HG03060 (cell line): Measurements from ENCODE around the gene ACSBG1.

Source experiments
- ATAC-seq: cut with Tn5 transposase; IDR thresholded peaks from one replicate; pipeline ENCODE4 v1.9.1; 2021; ENCODE audit warnings: low read depth, moderate number of reproducible peaks; ENCODE audit not compliant: unreplicated experiment

ACSBG1 gene

GRCh38 chr15:78224023-78224411, 10.3 kb downstream of the ACSBG1 start:
- no peak for ATAC-seq

GRCh38 chr15:78223396-78224022, 10.9 kb downstream of the ACSBG1 start:
- no peak for ATAC-seq

- ATAC-seq = no peak
Measured at GRCh38 chr15:78222745-78223395, 11.5 kb downstream of the ACSBG1 start.

- ATAC-seq = no peak
Measured at GRCh38 chr15:78220713-78221112, 13.7 kb downstream of the ACSBG1 start.

GRCh38 chr15:78216276-78217104, 17.9 kb downstream of the ACSBG1 start:
- no peak for ATAC-seq

- ATAC-seq = no peak
Measured at GRCh38 chr15:78213956-78214355, 20.4 kb downstream of the ACSBG1 start.

- ATAC-seq = no peak
Measured at GRCh38 chr15:78213425-78213750, 21.0 kb downstream of the ACSBG1 start.

GRCh38 chr15:78212546-78213424, 21.6 kb downstream of the ACSBG1 start:
- no peak for ATAC-seq

- ATAC-seq = no peak
Measured at GRCh38 chr15:78212008-78212407, 22.4 kb downstream of the ACSBG1 start.

- ATAC-seq = no peak
Measured at GRCh38 chr15:78211189-78211921, 23.0 kb downstream of the ACSBG1 start.

GRCh38 chr15:78210349-78210717, 24.0 kb downstream of the ACSBG1 start:
- ATAC-seq = no peak

- ATAC-seq = no peak
Measured at GRCh38 chr15:78209646-78210348, 24.6 kb downstream of the ACSBG1 start.

GRCh38 chr15:78208887-78209645, 25.3 kb downstream of the ACSBG1 start:
- no peak for ATAC-seq

- no peak for ATAC-seq
Measured at GRCh38 chr15:78208341-78208844, 26.0 kb downstream of the ACSBG1 start.

- no peak for ATAC-seq
Measured at GRCh38 chr15:78207641-78208340, 26.6 kb downstream of the ACSBG1 start.

GRCh38 chr15:78207110-78207458, 27.3 kb downstream of the ACSBG1 start:
- ATAC-seq = no peak

- no peak for ATAC-seq
Measured at GRCh38 chr15:78206326-78207109, 27.8 kb downstream of the ACSBG1 start.
